CD4-positive, alpha-beta T cell (primary cell): ENCODE measurements around the gene SUSD5. TPM values are rescaled to one million over a fixed set of nuclear protein-coding genes. Genes with fewer than 3 reads are reported as not detected.
"Not testable (repeated sequence)": the region's sequence is repeated elsewhere in the genome, so short reads cannot be mapped to it uniquely, and the experiment has no call there.

Experiments
- ATAC-seq: fragments of 200-7000 bp; cut with Tn5 transposase; one replicate; pipeline ENCODE4 v1.10.0; 2022; ENCODE audit warnings: mild to moderate bottlenecking; ENCODE audit not compliant: poor library complexity
- CTCF ChIA-PET: fragments of 350-600 bp; sonication (Branson Sonifier 250); formaldehyde crosslinking; loops from one replicate; lab custom pipeline; 2021; ENCODE audit warnings: antibody characterized with exemption, inconsistent platforms; lab: Charles Lee
- POLR2A ChIA-PET: fragments of 350-600 bp; sonication (Branson Sonifier 250); formaldehyde crosslinking; loops from one replicate; lab custom pipeline; 2021; ENCODE audit warnings: antibody characterized with exemption, inconsistent platforms; lab: Charles Lee
- DNase-seq, 14 experiments: peaks; one replicate each; pipeline ENCODE4 v3.0.0-alpha.2; 2013 to 2020; ENCODE audit warnings: mixed read lengths in 2 of 14
- H3K27ac ChIP-seq, 2 donors: one replicate each; pipeline versions ENCODE4 v1.5.1 to v1.7.0; 2013; ENCODE audit warnings: low read length in 2 of 2, low read depth in 1 of 2, mild to moderate bottlenecking in 1 of 2
- H3K27me3 ChIP-seq, 2 experiments: 1 replicate in 1 of 2; 2 replicates in 1 of 2; pipeline versions ENCODE4 v1.6.1 to v1.7.0; 2013; ENCODE audit warnings: low read length in 2 of 2, control low read depth in 1 of 2, mild to moderate bottlenecking in 1 of 2, moderate library complexity in 1 of 2; ENCODE audit not compliant: insufficient read depth in 2 of 2, control insufficient read depth in 1 of 2
- H3K36me3 ChIP-seq: one replicate; pipeline ENCODE4 v1.6.1; 2013; ENCODE audit warnings: low read length, control low read depth; ENCODE audit not compliant: insufficient read depth
- H3K4me1 ChIP-seq: one replicate; pipeline ENCODE4 v1.6.1; 2013; ENCODE audit warnings: low read length, control low read depth; ENCODE audit not compliant: insufficient read depth
- H3K4me3 ChIP-seq: one replicate; pipeline ENCODE4 v1.5.1; 2013; ENCODE audit warnings: mild to moderate bottlenecking, low read length, moderate library complexity
- H3K9me3 ChIP-seq, 2 experiments: 1 replicate in 1 of 2; 2 replicates in 1 of 2; pipeline versions ENCODE4 v1.6.1 to v1.7.0; 2013; ENCODE audit warnings: low read length in 2 of 2, mild to moderate bottlenecking in 2 of 2, control low read depth in 1 of 2, moderate library complexity in 1 of 2; ENCODE audit not compliant: control insufficient read depth in 1 of 2, insufficient read depth in 1 of 2
- H3K27ac Mint-ChIP-seq: one replicate; pipeline ENCODE4 v1.8.0; 2020; ENCODE audit warnings: mixed read lengths
- H3K27me3 Mint-ChIP-seq: one replicate; pipeline ENCODE4 v1.8.0; 2021; ENCODE audit warnings: mixed read lengths
- H3K36me3 Mint-ChIP-seq: one replicate; pipeline ENCODE4 v1.8.0; 2021; ENCODE audit warnings: low read depth, mixed read lengths
- H3K4me1 Mint-ChIP-seq: one replicate; pipeline ENCODE4 v1.8.0; 2021; ENCODE audit warnings: low read depth, mixed read lengths
- H3K4me3 Mint-ChIP-seq: one replicate; pipeline ENCODE4 v1.8.0; 2020; ENCODE audit warnings: mild to moderate bottlenecking, mixed read lengths
- H3K9me3 Mint-ChIP-seq: one replicate; pipeline ENCODE4 v1.8.0; 2020; ENCODE audit warnings: mixed read lengths
- intact Hi-C, 2 experiments: fragments of 100-400 bp; cut with DNase I in 1 of 2; cut with micrococcal nuclease in 1 of 2; formaldehyde crosslinking; loops; one replicate each; pipeline versions ENCODE4 v1.15.1 to v1.9.0; 2023 to 2025; cut with DNase I, micrococcal nuclease
- total RNA-seq, 174 experiments: library from RNA in 2 of 174; stranded (reverse) in 2 of 174; gene quantifications; one replicate each; pipeline ENCODE4 v1.2.3 and lab custom pipeline; 2021 to 2026
- TF ChIP-seq, protein P1 (sequence below): fragments of 200-600 bp; IDR thresholded peaks from one replicate; pipeline ENCODE4 v1.8.0; 2022; ENCODE audit warnings: antibody characterized with exemption, mild to moderate bottlenecking

SUSD5 gene
- total RNA-seq, 2 experiments from 2014 or later: not detected

DNA sequence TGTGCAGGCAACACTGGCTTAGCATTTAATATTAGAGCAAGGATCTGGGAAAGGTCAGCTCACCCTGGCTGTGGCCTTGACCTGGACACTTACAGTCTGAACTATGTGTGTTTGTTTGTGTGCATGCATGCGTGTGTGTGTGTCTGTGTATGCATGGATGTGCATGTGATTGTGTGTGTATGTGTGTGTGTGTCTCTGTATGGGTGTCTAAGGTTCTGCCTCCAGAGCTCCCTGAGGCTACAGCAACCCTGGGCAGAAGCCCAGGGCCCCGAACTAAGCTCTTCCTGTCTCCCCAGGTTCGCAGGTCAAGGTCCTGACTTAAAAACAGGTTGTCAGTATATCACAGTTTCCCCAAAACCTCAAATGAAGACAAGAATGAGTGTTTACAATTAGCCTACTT lies 51.3 kb downstream of the SUSD5 start:
- no peaks in the 10 kb centered on the region for H3K4me1 ChIP-seq
- no peak overlapping the region for H3K4me3 Mint-ChIP-seq
- H3K36me3 Mint-ChIP-seq: no peaks in the 10 kb centered on the region
- peaks cover under 1% of the 10 kb centered on the region for H3K27me3 Mint-ChIP-seq
- TF ChIP-seq, protein P1, sequence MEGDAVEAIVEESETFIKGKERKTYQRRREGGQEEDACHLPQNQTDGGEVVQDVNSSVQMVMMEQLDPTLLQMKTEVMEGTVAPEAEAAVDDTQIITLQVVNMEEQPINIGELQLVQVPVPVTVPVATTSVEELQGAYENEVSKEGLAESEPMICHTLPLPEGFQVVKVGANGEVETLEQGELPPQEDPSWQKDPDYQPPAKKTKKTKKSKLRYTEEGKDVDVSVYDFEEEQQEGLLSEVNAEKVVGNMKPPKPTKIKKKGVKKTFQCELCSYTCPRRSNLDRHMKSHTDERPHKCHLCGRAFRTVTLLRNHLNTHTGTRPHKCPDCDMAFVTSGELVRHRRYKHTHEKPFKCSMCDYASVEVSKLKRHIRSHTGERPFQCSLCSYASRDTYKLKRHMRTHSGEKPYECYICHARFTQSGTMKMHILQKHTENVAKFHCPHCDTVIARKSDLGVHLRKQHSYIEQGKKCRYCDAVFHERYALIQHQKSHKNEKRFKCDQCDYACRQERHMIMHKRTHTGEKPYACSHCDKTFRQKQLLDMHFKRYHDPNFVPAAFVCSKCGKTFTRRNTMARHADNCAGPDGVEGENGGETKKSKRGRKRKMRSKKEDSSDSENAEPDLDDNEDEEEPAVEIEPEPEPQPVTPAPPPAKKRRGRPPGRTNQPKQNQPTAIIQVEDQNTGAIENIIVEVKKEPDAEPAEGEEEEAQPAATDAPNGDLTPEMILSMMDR: no peak
- CTCF ChIA-PET: interaction anchor here (0.7 kb wide), 1 partner anchor 173 kb away, joined by 5 read pairs; no protein-coding TSS in a partner anchor
- H3K27ac Mint-ChIP-seq: no peak overlapping the region
- peaks cover 10% of the 10 kb centered on the region for H3K4me1 Mint-ChIP-seq
- POLR2A ChIA-PET: no interaction called here
- no peaks in the 10 kb centered on the region for H3K27me3 ChIP-seq
- intact Hi-C loops: no loop called here
- no peaks in the 10 kb centered on the region for H3K9me3 Mint-ChIP-seq
- no peak overlapping the region for H3K4me3 ChIP-seq
- H3K36me3 ChIP-seq: no peaks in the 10 kb centered on the region
- H3K27ac ChIP-seq: no peak overlapping the region
- H3K9me3 ChIP-seq: no peaks in the 10 kb centered on the region
- no peak for DNase-seq
- no peak for ATAC-seq

DNA sequence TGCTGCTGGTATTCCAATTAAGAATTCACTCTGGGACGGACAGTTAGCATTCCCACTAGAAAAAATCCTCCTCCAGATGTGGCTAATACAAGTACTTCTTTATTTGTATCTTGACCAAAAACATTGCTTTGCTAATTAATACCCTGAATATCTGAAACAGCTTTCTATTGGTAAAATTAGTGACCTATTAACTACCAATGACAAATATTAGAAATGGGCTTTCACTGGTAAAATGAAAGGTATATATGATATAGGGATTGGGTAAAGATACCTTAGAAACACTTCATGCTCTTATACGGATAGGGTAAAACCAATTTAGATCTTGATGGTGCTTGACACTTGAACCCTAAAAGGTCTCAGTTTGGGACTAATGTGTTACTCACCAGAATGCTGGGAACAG lies 52.5 kb downstream of the SUSD5 start:
- TF ChIP-seq, protein P1: no peak
- H3K4me1 ChIP-seq: no peaks in the 10 kb centered on the region
- no peak overlapping the region for H3K27ac ChIP-seq
- CTCF ChIA-PET: no interaction called here
- H3K9me3 Mint-ChIP-seq: no peaks in the 10 kb centered on the region
- peaks cover 4% of the 10 kb centered on the region for H3K27me3 Mint-ChIP-seq
- no peaks in the 10 kb centered on the region for H3K4me1 Mint-ChIP-seq
- POLR2A ChIA-PET: no interaction called here
- H3K9me3 ChIP-seq: no peaks in the 10 kb centered on the region
- no peaks in the 10 kb centered on the region for H3K36me3 ChIP-seq
- no peak overlapping the region for H3K4me3 Mint-ChIP-seq
- no peaks in the 10 kb centered on the region for H3K36me3 Mint-ChIP-seq
- no peak overlapping the region for H3K27ac Mint-ChIP-seq
- H3K27me3 ChIP-seq: no peaks in the 10 kb centered on the region
- DNase-seq (no peak), ATAC-seq (no peak)
- intact Hi-C loops: no loop called here
- H3K4me3 ChIP-seq: no peak overlapping the region

DNA sequence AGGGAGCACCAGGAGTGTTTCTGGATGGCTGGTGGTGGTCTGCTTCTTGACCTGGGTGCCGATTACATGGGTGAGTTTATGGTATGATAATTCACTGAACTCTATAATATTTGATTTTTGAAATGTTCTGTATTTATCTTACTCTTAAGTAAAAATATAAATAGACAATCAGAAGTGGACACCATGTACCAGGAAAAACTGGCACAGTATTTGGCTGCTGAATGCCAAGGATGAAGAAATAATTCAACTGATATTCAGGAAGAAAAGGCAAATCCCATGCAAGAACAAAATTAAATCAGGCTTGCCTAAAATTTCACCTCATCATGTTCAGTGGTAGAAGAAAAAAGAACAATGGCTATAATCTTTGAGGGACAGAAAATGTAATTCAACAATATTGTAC lies 53.2 kb downstream of the SUSD5 start:
- ATAC-seq (no peak), DNase-seq (no peak)
- no peak overlapping the region for H3K27ac ChIP-seq
- Mint-ChIP-seq H3K4me3 (no peak overlapping the region), H3K36me3 (no peaks in the 10 kb centered on the region), H3K27me3 (peaks cover 4% of the 10 kb centered on the region), H3K9me3 (no peaks in the 10 kb centered on the region), H3K4me1 (no peaks in the 10 kb centered on the region), H3K27ac (no peak overlapping the region)
- H3K9me3 ChIP-seq: no peaks in the 10 kb centered on the region
- TF ChIP-seq, protein P1: no peak
- intact Hi-C loops: no loop called here
- ChIA-PET CTCF (no interaction called here), POLR2A (no interaction called here)
- H3K36me3 ChIP-seq: no peaks in the 10 kb centered on the region
- H3K4me3 ChIP-seq: no peak overlapping the region
- no peaks in the 10 kb centered on the region for H3K4me1 ChIP-seq
- no peaks in the 10 kb centered on the region for H3K27me3 ChIP-seq

DNA sequence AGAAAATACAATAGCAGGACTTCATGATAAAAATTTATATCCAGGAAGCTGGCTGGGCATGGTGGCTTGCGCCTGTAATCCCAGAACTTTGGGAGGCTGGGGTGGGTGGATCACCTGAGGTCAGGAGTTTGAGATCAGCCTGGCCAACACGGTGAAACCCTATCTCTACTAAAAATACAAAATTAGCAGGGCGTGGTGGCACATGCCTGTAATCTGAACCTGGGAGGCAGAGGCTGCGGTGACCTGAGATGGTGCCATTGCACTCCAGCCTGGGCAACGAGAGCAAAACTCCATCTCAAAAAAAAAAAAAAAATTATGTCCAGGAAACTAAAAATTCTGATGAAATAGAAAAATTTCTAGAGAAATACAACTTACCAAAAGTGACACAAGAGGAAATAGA lies 56.0 kb downstream of the SUSD5 start:
- H3K4me3 ChIP-seq, H3K36me3 Mint-ChIP-seq: not testable (repeated sequence)

More for the DNA sequence above, 56.0 kb downstream of the SUSD5 start:
- H3K27ac Mint-ChIP-seq, H3K36me3 ChIP-seq, H3K9me3 Mint-ChIP-seq, DNase-seq, H3K27ac ChIP-seq, H3K4me1 ChIP-seq, H3K27me3 ChIP-seq, H3K4me1 Mint-ChIP-seq, ATAC-seq, intact Hi-C loops, H3K4me3 Mint-ChIP-seq, CTCF ChIA-PET, POLR2A ChIA-PET, H3K9me3 ChIP-seq: not testable (repeated sequence)
- H3K27me3 Mint-ChIP-seq: peaks cover 27% of the 10 kb centered on the region
